ENCODE results near the gene RPS6KA3.
"Not testable (repeated sequence)": the region's sequence is repeated elsewhere in the genome, so short reads cannot be mapped to it uniquely, and the experiment has no call there.

RPS6KA3 gene

GRCh38 chrX:20189171-20189570 is 77.5 kb downstream of the RPS6KA3 start:
- H3K4me1 Mint-ChIP-seq = no peaks in the 10 kb centered on the region
- no peak overlapping the region for H3K4me3 Mint-ChIP-seq
- H3K27ac Mint-ChIP-seq = no peak overlapping the region
- no peak for TF ChIP-seq CTCF (IDR thresholded peaks at IDR 0.05; ENCODE audit: unreplicated experiment in 3 of 3)
- H3K27me3 Mint-ChIP-seq (ENCODE audit: low read depth) = no peaks in the 10 kb centered on the region
- peaks cover 3% of the 10 kb centered on the region for H3K9me3 Mint-ChIP-seq
- peaks cover 28% of the 10 kb centered on the region for H3K36me3 Mint-ChIP-seq (ENCODE audit: low read depth)

- Mint-ChIP-seq H3K27me3 (ENCODE audit: low read depth) (no peaks in the 10 kb centered on the region), H3K27ac (no peak overlapping the region), H3K4me3 (no peak overlapping the region), H3K9me3 (peaks cover 3% of the 10 kb centered on the region), H3K4me1 (no peaks in the 10 kb centered on the region), H3K36me3 (ENCODE audit: low read depth) (peaks cover 23% of the 10 kb centered on the region)
- no peak for TF ChIP-seq CTCF (IDR thresholded peaks at IDR 0.05; ENCODE audit: unreplicated experiment in 3 of 3)
Observed at GRCh38 chrX:20181598-20182329, 84.9 kb downstream of the RPS6KA3 start.

- Mint-ChIP-seq H3K4me1 (no peaks in the 10 kb centered on the region), H3K4me3 (no peak overlapping the region), H3K9me3 (no peaks in the 10 kb centered on the region), H3K27ac (no peak overlapping the region), H3K36me3 (ENCODE audit: low read depth) (peaks cover 25% of the 10 kb centered on the region), H3K27me3 (ENCODE audit: low read depth) (no peaks in the 10 kb centered on the region)
- TF ChIP-seq CTCF (IDR thresholded peaks at IDR 0.05; ENCODE audit: unreplicated experiment in 3 of 3) = no peak
Observed at GRCh38 chrX:20177093-20177492, 89.6 kb downstream of the RPS6KA3 start.

- TF ChIP-seq CTCF (IDR thresholded peaks at IDR 0.05; ENCODE audit: unreplicated experiment in 3 of 3) = no peak
- no peaks in the 10 kb centered on the region for H3K27me3 Mint-ChIP-seq (ENCODE audit: low read depth)
- H3K36me3 Mint-ChIP-seq (ENCODE audit: low read depth) = peaks cover 24% of the 10 kb centered on the region
- H3K27ac Mint-ChIP-seq = no peak overlapping the region
- no peak overlapping the region for H3K4me3 Mint-ChIP-seq
- H3K9me3 Mint-ChIP-seq = no peaks in the 10 kb centered on the region
- H3K4me1 Mint-ChIP-seq = no peaks in the 10 kb centered on the region
Observed at GRCh38 chrX:20173856-20174255, 92.9 kb downstream of the RPS6KA3 start.

- Mint-ChIP-seq H3K9me3 (no peaks in the 10 kb centered on the region), H3K4me1 (no peaks in the 10 kb centered on the region), H3K4me3 (no peak overlapping the region), H3K27ac (no peak overlapping the region), H3K36me3 (ENCODE audit: low read depth) (peaks cover 24% of the 10 kb centered on the region), H3K27me3 (ENCODE audit: low read depth) (no peaks in the 10 kb centered on the region)
- TF ChIP-seq CTCF (IDR thresholded peaks at IDR 0.05; ENCODE audit: unreplicated experiment in 3 of 3) = no peak
Observed at GRCh38 chrX:20173313-20173712, 93.4 kb downstream of the RPS6KA3 start.

- Mint-ChIP-seq H3K36me3 (ENCODE audit: low read depth) (peaks cover 30% of the 10 kb centered on the region), H3K27ac (no peak overlapping the region), H3K4me1 (no peaks in the 10 kb centered on the region)
Observed at GRCh38 chrX:20171887-20172286, 94.8 kb downstream of the RPS6KA3 start.

GRCh38 chrX:20162516-20162915 is 104.2 kb downstream of the RPS6KA3 start:
- not testable (repeated sequence) for H3K27ac Mint-ChIP-seq; H3K27me3 Mint-ChIP-seq (ENCODE audit: low read depth); H3K4me1 Mint-ChIP-seq; H3K4me3 Mint-ChIP-seq; H3K9me3 Mint-ChIP-seq
- peaks cover 27% of the 10 kb centered on the region for H3K36me3 Mint-ChIP-seq (ENCODE audit: low read depth)

More at GRCh38 chrX:20171887-20172286, 94.8 kb downstream of the RPS6KA3 start:
- TF ChIP-seq CTCF (IDR thresholded peaks at IDR 0.05; ENCODE audit: unreplicated experiment in 3 of 3) = no peak
- no peak overlapping the region for H3K4me3 Mint-ChIP-seq
- peaks cover 3% of the 10 kb centered on the region for H3K27me3 Mint-ChIP-seq (ENCODE audit: low read depth)
- H3K9me3 Mint-ChIP-seq = no peaks in the 10 kb centered on the region

Measured in nephron (organoid).